ENCODE measurements around the gene PEPD.

GRCh38 chr19:33500586-33500985, 21.0 kb downstream of the PEPD start:
- TF ChIP-seq CTCF (IDR thresholded peaks at IDR 0.05) (no peak), POLR2A (IDR thresholded peaks at IDR 0.05) (no peak), EP300 (IDR thresholded peaks at IDR 0.05) (no peak)

Data from tibial nerve (tissue), 4 donors.